Left lobe of liver (tissue), 2 donors: ENCODE measurements around the gene ZBTB6. TPM values are rescaled to one million over a fixed set of nuclear protein-coding genes. Genes with fewer than 3 reads are reported as not detected.

Source experiments
- ATAC-seq: fragments of 200-7000 bp; cut with Tn5 transposase; one replicate; pipeline ENCODE4 v1.9.1; 2020; ENCODE audit warnings: mild to moderate bottlenecking, moderate library complexity
- DNase-seq: peaks from one replicate; pipeline ENCODE4 v3.0.0-alpha.2; 2020; ENCODE audit warnings: low spot score
- total RNA-seq: library from RNA; stranded (reverse); gene quantifications from one replicate; pipeline ENCODE4 v1.2.1, GENCODE V29; 2021
- donor health status: DM: no; HTN: no; CAD: no; lungs with moderate emphysema.
- donor health status: DM: no; HTN: yes; CAD: no.

The ZBTB6 gene
- total RNA-seq: 2.0 TPM

GRCh38 chr9:122912964-122913673 is at the start of gene ZBTB6:
Gene ZBTB6, minus strand, starts transcription at chr9:122913323. Its CDS starts 1,251 bp downstream, at chr9:122912072.
- DNase-seq: peak; percentile 80
- ATAC-seq: peak; percentile 100

- ATAC-seq (no peak), DNase-seq (no peak)
These were observed 48.0 kb upstream of the ZBTB6 start for GRCh38 chr9:122961139-122961538.

GRCh38 chr9:122955961-122956360 is 42.8 kb upstream of the ZBTB6 start:
- no peak for ATAC-seq
- DNase-seq: no peak

- ATAC-seq (no peak), DNase-seq (no peak)
These were observed 41.1 kb upstream of the ZBTB6 start for GRCh38 chr9:122954253-122954691.

- DNase-seq (no peak), ATAC-seq (no peak)
These were observed 37.9 kb upstream of the ZBTB6 start for GRCh38 chr9:122951056-122951455.

- DNase-seq (no peak), ATAC-seq (no peak)
These were observed 37.1 kb upstream of the ZBTB6 start for GRCh38 chr9:122950263-122950662.

- ATAC-seq (no peak), DNase-seq (no peak)
These were observed 36.6 kb upstream of the ZBTB6 start for GRCh38 chr9:122949696-122950095.

- no peak for ATAC-seq
- DNase-seq: no peak
These were observed 35.2 kb upstream of the ZBTB6 start for GRCh38 chr9:122948313-122948712.

GRCh38 chr9:122946461-122947005 is 33.4 kb upstream of the ZBTB6 start:
- DNase-seq: no peak
- ATAC-seq: no peak

GRCh38 chr9:122944960-122945888 is 32.1 kb upstream of the ZBTB6 start:
- no peak for ATAC-seq

GRCh38 chr9:122941582-122942234 is 28.6 kb upstream of the ZBTB6 start:
- peak; percentile 39 for ATAC-seq
- no peak for DNase-seq

More at GRCh38 chr9:122944960-122945888, 32.1 kb upstream of the ZBTB6 start:
- DNase-seq: no peak

GRCh38 chr9:122940749-122941581 is 27.8 kb upstream of the ZBTB6 start, which contains the start of gene RABGAP1:
Gene RABGAP1, plus strand, starts transcription at chr9:122941020. Its CDS starts 16,040 bp downstream, at chr9:122957060.
- peak; percentile 97 for ATAC-seq
- DNase-seq: peak; percentile 99

GRCh38 chr9:122940454-122940748 is 27.3 kb upstream of the ZBTB6 start:
- DNase-seq (no peak), ATAC-seq (no peak)

GRCh38 chr9:122939601-122940000 is 26.5 kb upstream of the ZBTB6 start:
- no peak for DNase-seq
- ATAC-seq: no peak

GRCh38 chr9:122936883-122937282 is 23.8 kb upstream of the ZBTB6 start:
- no peak for ATAC-seq
- DNase-seq: no peak

- ATAC-seq (no peak), DNase-seq (no peak)
These were observed 23.3 kb upstream of the ZBTB6 start for GRCh38 chr9:122936464-122936863.

- peak; percentile 99 for ATAC-seq
- peak; percentile 96 for DNase-seq
These were observed 18.4 kb upstream of the ZBTB6 start, which contains the start of gene ZBTB26 for GRCh38 chr9:122931226-122932121. Gene ZBTB26, minus strand, starts transcription at chr9:122931512. Its CDS starts 11,578 bp downstream, at chr9:122919934.

- ATAC-seq (peak; percentile 21), DNase-seq (no peak)
These were observed 17.6 kb upstream of the ZBTB6 start for GRCh38 chr9:122930541-122931225.
